Common myeloid progenitor, CD34-positive (primary cell): Measurements from ENCODE around the gene RAPGEF3.

Experiments used
- CTCF ChIA-PET: fragments of 350-600 bp; sonication (Branson Sonifier 250); formaldehyde crosslinking; loops from one replicate; lab custom pipeline; 2021; ENCODE audit warnings: antibody characterized with exemption; lab: Charles Lee
- POLR2A ChIA-PET: fragments of 350-600 bp; sonication (Branson Sonifier 250); formaldehyde crosslinking; loops from one replicate; lab custom pipeline; 2021; ENCODE audit warnings: antibody characterized with exemption; lab: Charles Lee
- DNase-seq, 3 donors: peaks; one replicate each; pipeline versions ENCODE4 v3.0.0 to v3.0.0-alpha.2; 2013
- H3K27ac ChIP-seq, 2 experiments: 1 replicate in 1 of 2; 2 replicates in 1 of 2; pipeline ENCODE4 v1.7.0; 2013; ENCODE audit warnings: inconsistent platforms in 2 of 2, low read length in 2 of 2, mild to moderate bottlenecking in 2 of 2, low read depth in 1 of 2, moderate library complexity in 1 of 2; ENCODE audit not compliant: severe bottlenecking in 2 of 2, insufficient read depth in 1 of 2, poor library complexity in 1 of 2
- H3K27me3 ChIP-seq, 5 experiments: replicated peaks in 2 of 5; 1 replicate in 3 of 5; 2 replicates in 2 of 5; pipeline versions ENCODE4 v1.6.1 to v1.7.0; 2013; ENCODE audit warnings: low read length in 4 of 5, mild to moderate bottlenecking in 2 of 5, moderate library complexity in 2 of 5, inconsistent platforms in 1 of 5; ENCODE audit not compliant: insufficient read depth in 5 of 5, control insufficient read depth in 4 of 5
- H3K36me3 ChIP-seq, 4 experiments: 1 replicate in 2 of 4; 2 replicates in 2 of 4; pipeline versions ENCODE4 v1.6.1 to v1.7.0; 2013; ENCODE audit warnings: low read length in 3 of 4, control low read depth in 1 of 4, mild to moderate bottlenecking in 1 of 4; ENCODE audit not compliant: control insufficient read depth in 4 of 4, insufficient read depth in 4 of 4
- H3K4me1 ChIP-seq, 4 experiments: 1 replicate in 3 of 4; 2 replicates in 1 of 4; pipeline versions ENCODE4 v1.6.1 to v1.7.1; 2013; ENCODE audit warnings: low read length in 3 of 4, mild to moderate bottlenecking in 3 of 4, control low read depth in 1 of 4, inconsistent platforms in 1 of 4, moderate library complexity in 1 of 4; ENCODE audit not compliant: control insufficient read depth in 4 of 4, insufficient read depth in 4 of 4; ENCODE audit errors: control extremely low read depth in 1 of 4
- H3K4me3 ChIP-seq, 7 experiments: 1 replicate in 4 of 7; 2 replicates in 3 of 7; pipeline versions ENCODE4 v1.5.1 to v1.7.0; 2013; ENCODE audit warnings: mild to moderate bottlenecking in 7 of 7, low read length in 6 of 7, moderate library complexity in 6 of 7, inconsistent platforms in 2 of 7, low read depth in 2 of 7, control low read depth in 1 of 7; ENCODE audit not compliant: insufficient read depth in 4 of 7, control insufficient read depth in 1 of 7; ENCODE audit errors: extremely low read depth in 1 of 7
- H3K9me3 ChIP-seq, 5 experiments: 1 replicate in 4 of 5; 2 replicates in 1 of 5; pipeline versions ENCODE4 v1.6.1 to v1.7.1; 2013; ENCODE audit warnings: low read length in 4 of 5, mild to moderate bottlenecking in 2 of 5, inconsistent platforms in 1 of 5, low read depth in 1 of 5, moderate library complexity in 1 of 5; ENCODE audit not compliant: control insufficient read depth in 4 of 5, insufficient read depth in 2 of 5; ENCODE audit errors: control extremely low read depth in 1 of 5
- WGBS: methylation state at CpG from one replicate; pipeline ENCODE4 v1.1.5; 2013; ENCODE audit not compliant: insufficient coverage; 5-methylcytosine and 5-hydroxymethylcytosine counted together

The RAPGEF3 gene

DNA sequence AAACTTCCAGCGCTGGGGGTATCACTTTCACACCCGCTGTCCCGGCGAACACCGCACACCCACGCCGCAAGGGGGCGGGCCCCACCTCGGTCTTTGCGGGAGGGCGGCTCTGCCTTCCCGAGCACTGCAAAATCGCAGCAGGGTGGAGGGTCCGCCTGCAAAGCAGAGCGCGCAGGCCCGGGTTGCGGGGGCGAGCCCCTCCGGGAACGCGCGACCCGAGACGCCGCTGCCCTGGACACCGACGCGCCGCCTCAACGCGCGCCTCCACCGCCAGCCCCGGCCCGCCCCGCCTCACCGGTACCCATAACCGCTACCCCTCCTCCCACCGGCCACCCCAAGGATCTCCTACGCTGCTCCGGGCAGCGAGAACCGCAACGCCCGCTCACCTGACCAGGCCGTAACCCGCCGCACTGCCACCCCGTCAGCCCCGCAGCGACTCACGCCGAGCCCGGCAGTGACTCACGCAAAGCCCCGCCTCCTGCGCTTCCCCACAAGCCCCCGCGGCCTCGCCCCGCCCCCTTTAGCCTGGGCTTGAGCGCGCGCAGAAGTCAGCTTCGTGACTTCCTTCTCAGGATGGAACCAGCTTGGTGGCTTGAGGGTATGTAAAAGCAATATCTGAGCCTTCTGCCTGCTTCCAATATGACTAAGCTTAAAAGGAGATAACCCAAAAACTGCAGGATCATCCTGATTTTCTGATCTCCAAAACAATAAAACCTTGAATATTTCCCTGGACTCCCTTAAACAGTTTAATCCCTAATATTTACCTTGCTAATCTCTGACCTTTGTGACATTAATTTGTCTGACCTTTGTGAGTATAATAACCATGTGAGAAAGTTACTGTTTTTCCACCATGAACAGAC, 52.9 kb downstream of the RAPGEF3 start, which contains the start of gene RPAP3:
Gene RPAP3 (minus strand): TSS at position 465 of the 860 bp plus-strand sequence. CDS start 3,190 bp downstream, outside the sequence.
- peak; percentile 95 to 98 (median 98) for DNase-seq
- H3K36me3 ChIP-seq = peaks cover 0 to 4% (median 2%) of the 10 kb centered on the region in 4 experiments
- no peaks in the 10 kb centered on the region for H3K9me3 ChIP-seq
- H3K27ac ChIP-seq = peak within 1 kb of the TSS; percentile 77 to 91
- CTCF ChIA-PET = interaction anchor here (0.9 to 23.2 kb wide), 7 partner anchors 10 to 96 kb away, joined by 3 to 664 read pairs (median 7); partner anchors contain the start of gene SLC48A1
- peaks cover 36 to 56% (median 47%) of the 10 kb centered on the region in 4 experiments for H3K4me1 ChIP-seq
- POLR2A ChIA-PET = interaction anchor here (0.5 to 1.3 kb wide), 3 partner anchors 68 to 1489 kb away, joined by 3 to 5 read pairs (median 3); partner anchors contain the start of gene SLC48A1
- H3K4me3 ChIP-seq = peak within 1 kb of the TSS; percentile 55 to 88 (median 80)
- 0% methylated on average over 58 of the region's 66 CpGs for WGBS
- no peaks in the 10 kb centered on the region for H3K27me3 ChIP-seq

- ChIA-PET POLR2A (interaction anchor here (0.5 kb wide), 1 partner anchor 1488 kb away, joined by 5 read pairs; no protein-coding TSS in a partner anchor), CTCF (interaction anchor here (0.9 to 2.1 kb wide), 3 partner anchors 10 to 61 kb away, joined by 3 to 7 read pairs (median 3); no protein-coding TSS in a partner anchor)
- H3K9me3 ChIP-seq = no peaks in the 10 kb centered on the region
- peaks cover 0 to 9% (median 5%) of the 10 kb centered on the region in 4 experiments for H3K36me3 ChIP-seq
- no peak for DNase-seq
- H3K4me3 ChIP-seq = peak overlapping the region; percentile 55 to 88 (median 80)
- WGBS = 5% methylated on average over 8 of the region's 9 CpGs
- peaks cover 34 to 50% (median 43%) of the 10 kb centered on the region in 4 experiments for H3K4me1 ChIP-seq
- no peaks in the 10 kb centered on the region for H3K27me3 ChIP-seq
- H3K27ac ChIP-seq = peak overlapping the region; percentile 43 to 91
Observed at GRCh38 chr12:47705229-47705565, 53.5 kb downstream of the RAPGEF3 start.

DNA sequence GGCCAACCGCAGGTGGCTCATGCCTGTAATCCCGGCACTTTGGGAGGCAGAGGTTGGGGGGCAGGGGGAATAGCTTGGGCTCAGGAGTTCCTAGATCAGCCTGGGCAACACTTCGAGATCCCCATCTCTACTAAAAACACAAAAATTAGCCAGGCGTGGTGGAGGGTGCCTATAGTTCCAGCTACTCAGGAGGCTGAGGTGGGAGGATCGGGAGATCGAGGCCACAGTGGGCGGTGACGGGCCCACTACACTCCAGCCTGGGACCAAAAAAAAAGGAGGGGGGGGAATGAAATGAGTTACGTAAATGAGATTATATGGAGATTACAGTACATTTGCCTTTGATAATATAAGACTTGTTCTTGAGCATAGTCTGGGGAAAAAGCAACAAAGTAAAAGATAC, 54.0 kb downstream of the RAPGEF3 start:
- POLR2A ChIA-PET = interaction anchor here (0.5 to 1.2 kb wide), 2 partner anchors 17 to 1488 kb away, joined by 4 to 5 read pairs; no protein-coding TSS in a partner anchor
- Histone ChIP-seq H3K4me3 (peak overlapping the region in 6 of 7 experiments; percentile 73 to 88 (median 83)), H3K36me3 (peaks cover 0 to 9% (median 5%) of the 10 kb centered on the region in 4 experiments), H3K4me1 (peaks cover 34 to 46% (median 39%) of the 10 kb centered on the region in 4 experiments), H3K9me3 (no peaks in the 10 kb centered on the region), H3K27me3 (no peaks in the 10 kb centered on the region), H3K27ac (peak overlapping the region in 1 of 2 experiments; percentile 43)
- CTCF ChIA-PET = interaction anchor here (0.9 to 2.1 kb wide), 4 partner anchors 10 to 469 kb away, joined by 3 to 7 read pairs (median 3); no protein-coding TSS in a partner anchor
- 94% methylated on average over 6 of the region's 9 CpGs for WGBS
- no peak for DNase-seq

DNA sequence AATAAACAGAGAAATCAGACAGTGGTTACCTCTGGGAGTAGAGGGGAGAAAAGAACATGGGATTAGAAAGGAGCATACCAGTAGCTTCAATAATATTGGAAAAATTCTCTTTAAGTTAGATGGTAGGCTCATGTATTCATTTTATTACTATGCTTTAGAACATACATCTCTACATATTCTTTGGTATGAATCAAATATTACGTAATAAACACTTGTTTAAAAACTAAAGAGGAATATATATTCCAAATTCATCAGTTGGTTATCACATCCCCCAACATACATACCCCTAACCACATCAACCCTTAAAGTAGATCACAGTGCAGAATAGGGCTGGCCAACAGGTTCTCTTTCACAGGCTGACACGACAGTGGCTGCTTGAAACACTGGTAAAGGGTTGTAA, 58.4 kb downstream of the RAPGEF3 start:
- no peak for DNase-seq
- ChIA-PET CTCF (no interaction called here), POLR2A (no interaction called here)
- Histone ChIP-seq H3K27ac (no peak overlapping the region), H3K9me3 (no peaks in the 10 kb centered on the region), H3K27me3 (no peaks in the 10 kb centered on the region), H3K36me3 (peaks cover 3 to 32% (median 17%) of the 10 kb centered on the region in 4 experiments), H3K4me3 (no peak overlapping the region), H3K4me1 (peaks cover 7 to 25% (median 10%) of the 10 kb centered on the region in 4 experiments)
- no CpG with 5 or more reads among the region's 2 CpGs for WGBS

DNA sequence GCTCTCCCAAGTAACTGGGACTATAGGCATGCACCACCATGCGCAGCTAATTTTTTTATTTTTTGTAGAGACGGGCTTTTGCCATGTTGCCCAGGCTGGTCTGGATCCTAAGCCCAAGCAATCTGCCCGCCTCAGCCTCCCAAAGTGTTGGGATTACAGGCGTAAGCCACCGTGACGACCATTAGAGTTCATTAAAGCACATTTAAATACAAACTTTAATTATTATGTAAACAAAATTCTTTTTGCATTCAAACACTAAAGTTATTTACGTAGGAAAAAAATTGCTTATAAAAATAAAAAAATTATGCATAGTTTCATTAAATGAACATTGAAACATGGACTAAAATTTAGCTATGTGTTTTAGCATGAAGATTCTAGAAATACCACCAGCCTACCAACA, 60.0 kb downstream of the RAPGEF3 start:
- WGBS = 92% methylated on average over 2 of the region's 7 CpGs
- ChIA-PET CTCF (interaction anchor here (0.9 to 1.1 kb wide), 3 partner anchors 10 to 138 kb away, joined by 3 read pairs; no protein-coding TSS in a partner anchor), POLR2A (interaction anchor here (0.6 kb wide), 1 partner anchor 1453 kb away, joined by 3 read pairs; no protein-coding TSS in a partner anchor)

GRCh38 chr12:47698055-47698454, 60.6 kb downstream of the RAPGEF3 start:
- Histone ChIP-seq H3K4me1 (peaks cover 0 to 16% (median 4%) of the 10 kb centered on the region in 4 experiments), H3K27ac (no peak overlapping the region), H3K9me3 (peaks cover 0 to 3% (median 0%) of the 10 kb centered on the region in 5 experiments), H3K27me3 (no peaks in the 10 kb centered on the region), H3K4me3 (no peak overlapping the region), H3K36me3 (peaks cover 12 to 50% (median 30%) of the 10 kb centered on the region in 4 experiments)
- no CpG with 5 or more reads among the region's 4 CpGs for WGBS
- ChIA-PET POLR2A (interaction anchor here (0.6 kb wide), 1 partner anchor 1452 kb away, joined by 3 read pairs; no protein-coding TSS in a partner anchor), CTCF (interaction anchor here (0.9 to 1.1 kb wide), 3 partner anchors 10 to 46 kb away, joined by 3 to 4 read pairs (median 3); no protein-coding TSS in a partner anchor)
- DNase-seq = peak in 2 of 3 donors; percentile 19 to 41

More for the DNA sequence above, 60.0 kb downstream of the RAPGEF3 start:
- Histone ChIP-seq H3K4me1 (peaks cover 0 to 16% (median 4%) of the 10 kb centered on the region in 4 experiments), H3K27ac (no peak overlapping the region), H3K9me3 (peaks cover 0 to 3% (median 0%) of the 10 kb centered on the region in 5 experiments), H3K4me3 (no peak overlapping the region), H3K36me3 (peaks cover 12 to 44% (median 25%) of the 10 kb centered on the region in 4 experiments), H3K27me3 (no peaks in the 10 kb centered on the region)
- DNase-seq = no peak
